Fibroblast of pulmonary artery (primary cell): Measurements from ENCODE around the gene SERTAD2.
A peak's percentile ranks its signal among the peaks of the same experiment; 100 is the strongest.

ENCODE experiments used
- DNase-seq: peaks from one replicate; pipeline ENCODE4 v3.0.0-alpha.2; 2010; ENCODE audit warnings: low read depth
- H3K4me3 ChIP-seq: replicated peaks from 2 replicates; pipeline ENCODE4 v1.5.1; 2011; ENCODE audit warnings: low read depth, mild to moderate bottlenecking, control low read depth, low read length, moderate library complexity
- CTCF ChIP-seq: IDR thresholded peaks from 2 replicates; pipeline ENCODE4 v1.5.1; 2011; ENCODE audit warnings: mild to moderate bottlenecking, control low read depth, low read length, inconsistent platforms; ENCODE audit errors: missing control alignments

SERTAD2 gene

GRCh38 chr2:64697297-64698176 lies 43.8 kb upstream of the SERTAD2 start:
- no peak overlapping the region for H3K4me3 ChIP-seq
- DNase-seq: peak; percentile 28
- no peak for TF ChIP-seq CTCF

- no peak for TF ChIP-seq CTCF
- H3K4me3 ChIP-seq: no peak overlapping the region
- no peak for DNase-seq
Observed at GRCh38 chr2:64696636-64697035, 42.9 kb upstream of the SERTAD2 start.

GRCh38 chr2:64695721-64696261 lies 42.1 kb upstream of the SERTAD2 start:
- H3K4me3 ChIP-seq: no peak overlapping the region
- no peak for TF ChIP-seq CTCF
- peak; percentile 18 for DNase-seq

- no peak for TF ChIP-seq CTCF
- DNase-seq: peak; percentile 62
- no peak overlapping the region for H3K4me3 ChIP-seq
Observed at GRCh38 chr2:64692401-64692800, 38.7 kb upstream of the SERTAD2 start.

- no peak overlapping the region for H3K4me3 ChIP-seq
- no peak for DNase-seq
- TF ChIP-seq CTCF: no peak
Observed at GRCh38 chr2:64688909-64689308, 35.2 kb upstream of the SERTAD2 start.

- no peak overlapping the region for H3K4me3 ChIP-seq
Observed at GRCh38 chr2:64686283-64686956, 32.7 kb upstream of the SERTAD2 start.

More at GRCh38 chr2:64686283-64686956, 32.7 kb upstream of the SERTAD2 start:
- TF ChIP-seq CTCF: no peak
- DNase-seq: no peak
